Measurements from ENCODE around the gene TCF19. TPM values are rescaled to one million over a fixed set of nuclear protein-coding genes. Genes with fewer than 3 reads are reported as not detected.

TCF19 gene
- total and polyA plus RNA-seq, 10 of the 15 experiments (the other 5 are each of a cell fraction or from before 2014, with no cell fraction given): 7.7 to 103 (median 53.3) TPM

DNA sequence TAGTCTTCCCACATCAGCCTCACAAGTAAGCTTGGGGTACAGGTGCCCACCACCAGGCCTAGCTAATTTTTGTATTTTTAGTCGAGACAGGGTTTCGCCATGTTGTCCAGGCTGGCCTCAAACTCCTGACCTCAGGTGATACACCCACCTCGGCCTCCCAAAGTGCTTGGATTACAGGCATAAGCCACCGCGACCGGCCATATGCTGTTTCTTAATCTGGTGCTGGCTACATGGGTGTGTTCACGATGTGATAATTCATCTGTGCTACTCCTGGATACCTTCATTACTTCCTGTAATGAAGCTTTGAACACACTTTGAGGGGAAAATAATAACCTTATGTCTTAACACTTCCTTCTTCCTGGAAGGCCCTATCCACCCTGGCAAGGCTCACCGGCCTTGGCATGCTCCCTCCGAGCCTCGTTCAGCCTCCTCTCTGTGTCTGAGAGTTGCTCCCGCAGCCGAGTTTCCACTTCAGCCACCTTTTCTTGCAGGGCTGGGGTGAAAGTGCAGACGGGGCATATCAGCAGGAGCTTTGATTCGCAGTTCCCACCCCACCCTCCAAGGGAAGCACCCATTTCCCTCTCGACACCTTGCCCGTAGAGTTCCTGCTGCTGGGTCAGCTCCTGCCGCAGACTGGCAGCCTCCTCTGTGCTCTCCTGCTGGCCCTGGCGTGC, 14.0 kb upstream of the TCF19 start:
- TF ChIP-seq, protein P1, sequence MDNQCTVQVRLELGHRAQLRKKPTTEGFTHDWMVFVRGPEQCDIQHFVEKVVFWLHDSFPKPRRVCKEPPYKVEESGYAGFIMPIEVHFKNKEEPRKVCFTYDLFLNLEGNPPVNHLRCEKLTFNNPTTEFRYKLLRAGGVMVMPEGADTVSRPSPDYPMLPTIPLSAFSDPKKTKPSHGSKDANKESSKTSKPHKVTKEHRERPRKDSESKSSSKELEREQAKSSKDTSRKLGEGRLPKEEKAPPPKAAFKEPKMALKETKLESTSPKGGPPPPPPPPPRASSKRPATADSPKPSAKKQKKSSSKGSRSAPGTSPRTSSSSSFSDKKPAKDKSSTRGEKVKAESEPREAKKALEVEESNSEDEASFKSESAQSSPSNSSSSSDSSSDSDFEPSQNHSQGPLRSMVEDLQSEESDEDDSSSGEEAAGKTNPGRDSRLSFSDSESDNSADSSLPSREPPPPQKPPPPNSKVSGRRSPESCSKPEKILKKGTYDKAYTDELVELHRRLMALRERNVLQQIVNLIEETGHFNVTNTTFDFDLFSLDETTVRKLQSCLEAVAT (IDR thresholded peaks at IDR 0.05): no peak
- TF ChIP-seq, protein P2, sequence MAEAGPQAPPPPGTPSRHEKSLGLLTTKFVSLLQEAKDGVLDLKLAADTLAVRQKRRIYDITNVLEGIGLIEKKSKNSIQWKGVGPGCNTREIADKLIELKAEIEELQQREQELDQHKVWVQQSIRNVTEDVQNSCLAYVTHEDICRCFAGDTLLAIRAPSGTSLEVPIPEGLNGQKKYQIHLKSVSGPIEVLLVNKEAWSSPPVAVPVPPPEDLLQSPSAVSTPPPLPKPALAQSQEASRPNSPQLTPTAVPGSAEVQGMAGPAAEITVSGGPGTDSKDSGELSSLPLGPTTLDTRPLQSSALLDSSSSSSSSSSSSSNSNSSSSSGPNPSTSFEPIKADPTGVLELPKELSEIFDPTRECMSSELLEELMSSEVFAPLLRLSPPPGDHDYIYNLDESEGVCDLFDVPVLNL (IDR thresholded peaks at IDR 0.05; ENCODE audit: low read depth, low read length): no peak
- CTCF ChIA-PET: interaction anchor here (1.4 to 22.9 kb wide), 2 partner anchors 49 to 222 kb away, joined by 4 to 326 read pairs; no protein-coding TSS in a partner anchor
- SMC1A ChIA-PET (ENCODE audit: uncharacterized antibody, unreplicated experiment): interaction anchor here (2.0 kb wide), 1 partner anchor 48 kb away, joined by 10 read pairs; no protein-coding TSS in a partner anchor
- no peaks in the 10 kb centered on the region for H3K27me3 ChIP-seq (replicated peaks in 1 of 2; ENCODE audit: control insufficient read depth in 2 of 2, insufficient read depth in 2 of 2, low read length in 1 of 2)
- in situ Hi-C loops (cut with MboI) (no loop called here), intact Hi-C loops (cut with micrococcal nuclease; ENCODE audit: unreplicated experiment) (no loop called here)
- POLR2A ChIA-PET: no interaction called here
- no TSS peak for BruUV-seq (replicated peaks)
- H3K9me3 ChIP-seq (replicated peaks; ENCODE audit: control insufficient read depth, insufficient read depth, low read length): no peaks in the 10 kb centered on the region
- H3K27ac ChIP-seq (ENCODE audit: control insufficient read depth, insufficient read depth): no peak overlapping the region
- H3K4me3 ChIP-seq: no peak overlapping the region
- H3K79me2 ChIP-seq (ENCODE audit: control insufficient read depth, insufficient read depth, low read length): no peaks in the 10 kb centered on the region
- 93% methylated on average over 17 of the region's 18 CpGs for WGBS (ENCODE audit: insufficient coverage, insufficient replicate concordance, low lambda C conversion rate, missing lambda C conversion rate)
- RAD21 ChIA-PET (ENCODE audit: unreplicated experiment): no interaction called here
- H3K36me3 ChIP-seq (ENCODE audit: control insufficient read depth in 2 of 2, insufficient read depth in 2 of 2, low read length in 1 of 2): peaks cover 0 to 4% of the 10 kb centered on the region in 2 experiments; a peak in 1 of 4 replicates
- no peak overlapping the region for H3K9ac ChIP-seq (ENCODE audit: control insufficient read depth, insufficient read depth, low read length)
- no peaks in the 10 kb centered on the region for H4K20me1 ChIP-seq (ENCODE audit: control insufficient read depth, insufficient read depth)
- FAIRE-seq (no peak), ATAC-seq (no peak), DNase-seq (ENCODE audit: low read depth, low spot score) (no peak)
- H3K4me1 ChIP-seq (ENCODE audit: control insufficient read depth, insufficient read depth, low read length): peaks cover 4% of the 10 kb centered on the region; the same call in 1 of the 2 replicates
- no peak overlapping the region for H2AFZ ChIP-seq (ENCODE audit: control insufficient read depth, low read depth, low read length)
- H3K4me2 ChIP-seq (ENCODE audit: control insufficient read depth, insufficient read depth): no peak overlapping the region

DNA sequence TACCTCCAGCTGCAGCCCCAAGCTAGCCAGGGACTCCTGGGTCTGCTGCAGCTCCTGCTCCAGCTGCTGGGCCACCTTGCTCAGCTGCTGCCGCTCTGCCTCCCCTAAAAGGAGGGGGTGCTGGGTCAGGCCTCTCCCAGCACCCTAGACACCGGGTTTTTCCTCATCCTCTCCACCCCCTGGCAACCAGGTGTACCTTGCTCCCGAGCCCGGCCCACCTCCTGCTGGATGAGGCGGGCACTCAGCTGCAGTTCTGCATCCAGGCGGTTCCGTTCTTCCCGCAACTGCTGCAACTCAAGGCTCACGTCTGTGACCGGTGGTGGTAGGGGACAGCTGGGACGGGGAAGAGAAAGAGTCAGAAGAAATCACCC, 13.4 kb upstream of the TCF19 start:
- no peak for DNase-seq (ENCODE audit: low read depth, low spot score)
- CTCF ChIA-PET: interaction anchor here (1.0 to 22.9 kb wide), 4 partner anchors 15 to 221 kb away, joined by 3 to 326 read pairs (median 4); no protein-coding TSS in a partner anchor
- SMC1A ChIA-PET (ENCODE audit: uncharacterized antibody, unreplicated experiment): interaction anchor here (2.0 kb wide), 1 partner anchor 47 kb away, joined by 10 read pairs; no protein-coding TSS in a partner anchor
- in situ Hi-C loops (cut with MboI) (no loop called here), intact Hi-C loops (cut with micrococcal nuclease; ENCODE audit: unreplicated experiment) (no loop called here)
- Histone ChIP-seq H3K36me3 (ENCODE audit: control insufficient read depth in 2 of 2, insufficient read depth in 2 of 2, low read length in 1 of 2) (peaks cover 0 to 4% of the 10 kb centered on the region in 2 experiments; a peak in 1 of 4 replicates), H3K4me1 (ENCODE audit: control insufficient read depth, insufficient read depth, low read length) (peaks cover 4% of the 10 kb centered on the region; the same call in 1 of the 2 replicates), H3K79me2 (ENCODE audit: control insufficient read depth, insufficient read depth, low read length) (no peaks in the 10 kb centered on the region), H2AFZ (ENCODE audit: control insufficient read depth, low read depth, low read length) (no peak overlapping the region), H3K9ac (ENCODE audit: control insufficient read depth, insufficient read depth, low read length) (no peak overlapping the region), H3K9me3 (replicated peaks; ENCODE audit: control insufficient read depth, insufficient read depth, low read length) (no peaks in the 10 kb centered on the region), H3K4me3 (no peak overlapping the region), H4K20me1 (ENCODE audit: control insufficient read depth, insufficient read depth) (no peaks in the 10 kb centered on the region), H3K4me2 (ENCODE audit: control insufficient read depth, insufficient read depth) (no peak overlapping the region), H3K27ac (ENCODE audit: control insufficient read depth, insufficient read depth) (no peak overlapping the region), H3K27me3 (replicated peaks in 1 of 2; ENCODE audit: control insufficient read depth in 2 of 2, insufficient read depth in 2 of 2, low read length in 1 of 2) (no peaks in the 10 kb centered on the region)
- POLR2A ChIA-PET: interaction anchor here (1.2 to 1.3 kb wide), 2 partner anchors 20 to 58 kb away, joined by 3 read pairs; no protein-coding TSS in a partner anchor
- 80% methylated on average over 11 of the region's 11 CpGs for WGBS (ENCODE audit: insufficient coverage, insufficient replicate concordance, low lambda C conversion rate, missing lambda C conversion rate)
- no peak for ATAC-seq
- BruUV-seq (replicated peaks): no TSS peak
- RAD21 ChIA-PET (ENCODE audit: unreplicated experiment): no interaction called here
- no peak for FAIRE-seq
- TF ChIP-seq, protein P3, sequence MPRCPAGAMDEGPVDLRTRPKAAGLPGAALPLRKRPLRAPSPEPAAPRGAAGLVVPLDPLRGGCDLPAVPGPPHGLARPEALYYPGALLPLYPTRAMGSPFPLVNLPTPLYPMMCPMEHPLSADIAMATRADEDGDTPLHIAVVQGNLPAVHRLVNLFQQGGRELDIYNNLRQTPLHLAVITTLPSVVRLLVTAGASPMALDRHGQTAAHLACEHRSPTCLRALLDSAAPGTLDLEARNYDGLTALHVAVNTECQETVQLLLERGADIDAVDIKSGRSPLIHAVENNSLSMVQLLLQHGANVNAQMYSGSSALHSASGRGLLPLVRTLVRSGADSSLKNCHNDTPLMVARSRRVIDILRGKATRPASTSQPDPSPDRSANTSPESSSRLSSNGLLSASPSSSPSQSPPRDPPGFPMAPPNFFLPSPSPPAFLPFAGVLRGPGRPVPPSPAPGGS (IDR thresholded peaks at IDR 0.05; ENCODE audit: borderline replicate concordance, insufficient read depth, low read depth, low read length, poor library complexity, severe bottlenecking): no peak
- TF ChIP-seq TARDBP (IDR thresholded peaks at IDR 0.05; ENCODE audit: borderline replicate concordance) (no peak), MTA3 (IDR thresholded peaks at IDR 0.05; ENCODE audit: borderline replicate concordance, low read length) (no peak), ZNF207 (IDR thresholded peaks at IDR 0.05; ENCODE audit: borderline replicate concordance) (no peak), ESRRA (IDR thresholded peaks at IDR 0.05; ENCODE audit: low read length) (no peak), EZH2 (IDR thresholded peaks at IDR 0.05; ENCODE audit: borderline replicate concordance, control insufficient read depth, low read depth, low read length) (no peak), NBN (IDR thresholded peaks at IDR 0.05) (no peak), SPI1 (IDR thresholded peaks at IDR 0.05; ENCODE audit: borderline replicate concordance, insufficient read depth, low read depth, low read length) (no peak)

All from GM12878 (cell line).